GM23338 (cell line): ENCODE results near the gene ZBTB7B. TPM values are rescaled to one million over a fixed set of nuclear protein-coding genes. Genes with fewer than 3 reads are reported as not detected.

Source experiments
- ATAC-seq: fragments of 200-7000 bp; cut with Tn5 transposase; 3 replicates; pipeline ENCODE4 v1.9.1; 2020
- DNase-seq: peaks from one replicate; pipeline ENCODE4 v3.0.0-alpha.2; 2015; ENCODE audit warnings: low spot score
- H2AFZ ChIP-seq: fragments of 200-600 bp; sonication (generic); 2 replicates; pipeline ENCODE4 v1.8.0; 2016; ENCODE audit warnings: antibody characterized with exemption, mild to moderate bottlenecking, moderate library complexity
- H3F3A ChIP-seq: fragments of 200-600 bp; sonication (generic); replicated peaks from 2 replicates; pipeline ENCODE4 v1.8.0; 2017; ENCODE audit warnings: antibody characterized with exemption, mixed run types, low read depth
- H3K27ac ChIP-seq: fragments of 200-600 bp; sonication (generic); 2 replicates; pipeline ENCODE4 v1.6.1; 2016; ENCODE audit warnings: low read depth
- H3K27me3 ChIP-seq: fragments of 200-600 bp; sonication (generic); 2 replicates; pipeline ENCODE4 v1.8.0; 2016; ENCODE audit warnings: mild to moderate bottlenecking, mixed run types, moderate library complexity; ENCODE audit not compliant: insufficient read depth
- H3K36me3 ChIP-seq: fragments of 200-600 bp; sonication (generic); 2 replicates; pipeline ENCODE4 v1.8.0; 2016; ENCODE audit warnings: mild to moderate bottlenecking; ENCODE audit not compliant: insufficient read depth
- H3K4me1 ChIP-seq: fragments of 200-600 bp; sonication (generic); 2 replicates; pipeline ENCODE4 v1.8.0; 2016; ENCODE audit warnings: mild to moderate bottlenecking, moderate library complexity; ENCODE audit not compliant: insufficient read depth
- H3K4me2 ChIP-seq: fragments of 200-600 bp; sonication (generic); 2 replicates; pipeline ENCODE4 v1.7.1; 2017; ENCODE audit warnings: mixed run types
- H3K4me3 ChIP-seq: fragments of 200-600 bp; sonication (generic); 2 replicates; pipeline ENCODE4 v1.6.1; 2016; ENCODE audit warnings: mixed run types
- H3K79me2 ChIP-seq: fragments of 200-600 bp; sonication (generic); replicated peaks from 2 replicates; pipeline ENCODE4 v1.8.0; 2017; ENCODE audit warnings: mild to moderate bottlenecking; ENCODE audit not compliant: insufficient read depth
- H3K9me2 ChIP-seq: fragments of 200-600 bp; sonication (generic); 2 replicates; pipeline ENCODE4 v1.8.0; 2017; ENCODE audit not compliant: insufficient read depth
- H4K20me1 ChIP-seq: fragments of 200-600 bp; sonication (generic); replicated peaks from 2 replicates; pipeline ENCODE4 v1.8.0; 2017; ENCODE audit warnings: mild to moderate bottlenecking; ENCODE audit not compliant: insufficient read depth
- H3K27ac Mint-ChIP-seq: 2 replicates; pipeline ENCODE4 v1.8.0; 2020; ENCODE audit warnings: inconsistent platforms, mild to moderate bottlenecking, moderate library complexity, mixed read lengths
- H3K27me3 Mint-ChIP-seq: 3 replicates; pipeline ENCODE4 v1.8.0; 2022; ENCODE audit warnings: low read depth, mild to moderate bottlenecking, moderate library complexity, mixed read lengths, inconsistent platforms; ENCODE audit not compliant: insufficient read depth, poor library complexity
- H3K36me3 Mint-ChIP-seq: 3 replicates; pipeline ENCODE4 v1.8.0; 2021; ENCODE audit warnings: low read depth, mild to moderate bottlenecking, inconsistent platforms, moderate library complexity, mixed read lengths
- H3K4me1 Mint-ChIP-seq: 3 replicates; pipeline ENCODE4 v1.8.0; 2020; ENCODE audit warnings: mild to moderate bottlenecking, inconsistent platforms, mixed read lengths
- H3K4me3 Mint-ChIP-seq: 3 replicates; pipeline ENCODE4 v1.8.0; 2021; ENCODE audit warnings: moderate library complexity, mild to moderate bottlenecking, inconsistent platforms, mixed read lengths
- H3K9me3 Mint-ChIP-seq: 3 replicates; pipeline ENCODE4 v1.8.0; 2020; ENCODE audit warnings: moderate library complexity, mild to moderate bottlenecking, inconsistent platforms, mixed read lengths
- CREB1 ChIP-seq: fragments of 250-450 bp; sonication (Bioruptor Pico); IDR thresholded peaks from 2 replicates; pipeline ENCODE4 v1.5.0; 2020; ENCODE audit warnings: low read depth, mild to moderate bottlenecking, moderate library complexity
- CTCF ChIP-seq, 2 experiments: fragments of 200-600 bp in 1 of 2; sonication (generic) in 1 of 2; conservative IDR thresholded peaks; 2 replicates each; pipeline versions ENCODE4 v1.5.1 to v1.6.1; 2016 to 2017; ENCODE audit warnings: antibody characterized with exemption in 2 of 2, low read depth in 2 of 2, mild to moderate bottlenecking in 2 of 2, moderate library complexity in 1 of 2
- ETS1 ChIP-seq: IDR thresholded peaks from 2 replicates; pipeline ENCODE4 v1.6.1; 2016; ENCODE audit warnings: antibody characterized with exemption
- EZH2 ChIP-seq: fragments of 200-600 bp; sonication (generic); IDR thresholded peaks from one replicate; pipeline ENCODE4 v1.8.0; 2017; ENCODE audit warnings: antibody characterized with exemption, mild to moderate bottlenecking, low read depth; ENCODE audit not compliant: unreplicated experiment
- EZH2phosphoT487 ChIP-seq: fragments of 200-600 bp; sonication (generic); IDR thresholded peaks from one replicate; pipeline ENCODE4 v1.8.1; 2018; ENCODE audit warnings: antibody characterized with exemption; ENCODE audit not compliant: unreplicated experiment
- JUNB ChIP-seq: IDR thresholded peaks from one replicate; pipeline ENCODE4 v1.6.1; 2016; ENCODE audit warnings: antibody characterized with exemption; ENCODE audit not compliant: unreplicated experiment
- POLR2AphosphoS5 ChIP-seq: IDR thresholded peaks from 2 replicates; pipeline ENCODE4 v1.6.1; 2016; ENCODE audit warnings: antibody characterized with exemption, low read depth
- STAT1 ChIP-seq: IDR thresholded peaks from one replicate; pipeline ENCODE4 v1.6.1; 2016; ENCODE audit warnings: antibody characterized with exemption; ENCODE audit not compliant: unreplicated experiment
- ZNF114 ChIP-seq: fragments of 250-450 bp; sonication (Bioruptor Pico); IDR thresholded peaks from 2 replicates; pipeline ENCODE4 v1.5.0; 2020; ENCODE audit warnings: mild to moderate bottlenecking, moderate library complexity
- ZNF331 ChIP-seq: fragments of 250-450 bp; sonication (Bioruptor Pico); IDR thresholded peaks from 2 replicates; pipeline ENCODE4 v1.5.0; 2020; ENCODE audit warnings: low read depth, mild to moderate bottlenecking, moderate library complexity
- ZNF462 ChIP-seq: fragments of 250-450 bp; sonication (Bioruptor Pico); IDR thresholded peaks from 2 replicates; pipeline ENCODE4 v1.5.0; 2020; ENCODE audit warnings: mild to moderate bottlenecking, moderate library complexity
- polyA plus RNA-seq: library from polyadenylated mRNA; unstranded; fragments of >200 nt; fragmentation: Nextera tagmentation; extraction: Ambion mirVana; gene quantifications from 2 replicates; pipeline ENCODE4 v1.2.1, GENCODE V29; 2016
- total RNA-seq: library from RNA; depleted of rRNA; stranded (reverse); fragments of >200 nt; shearing (Covaris generic); gene quantifications from 2 replicates; pipeline ENCODE4 v1.2.3, GENCODE V29; 2014

The ZBTB7B gene
- total and polyA plus RNA-seq, 2 experiments from 2014 or later, result 3.6 to 32.6 TPM

DNA sequence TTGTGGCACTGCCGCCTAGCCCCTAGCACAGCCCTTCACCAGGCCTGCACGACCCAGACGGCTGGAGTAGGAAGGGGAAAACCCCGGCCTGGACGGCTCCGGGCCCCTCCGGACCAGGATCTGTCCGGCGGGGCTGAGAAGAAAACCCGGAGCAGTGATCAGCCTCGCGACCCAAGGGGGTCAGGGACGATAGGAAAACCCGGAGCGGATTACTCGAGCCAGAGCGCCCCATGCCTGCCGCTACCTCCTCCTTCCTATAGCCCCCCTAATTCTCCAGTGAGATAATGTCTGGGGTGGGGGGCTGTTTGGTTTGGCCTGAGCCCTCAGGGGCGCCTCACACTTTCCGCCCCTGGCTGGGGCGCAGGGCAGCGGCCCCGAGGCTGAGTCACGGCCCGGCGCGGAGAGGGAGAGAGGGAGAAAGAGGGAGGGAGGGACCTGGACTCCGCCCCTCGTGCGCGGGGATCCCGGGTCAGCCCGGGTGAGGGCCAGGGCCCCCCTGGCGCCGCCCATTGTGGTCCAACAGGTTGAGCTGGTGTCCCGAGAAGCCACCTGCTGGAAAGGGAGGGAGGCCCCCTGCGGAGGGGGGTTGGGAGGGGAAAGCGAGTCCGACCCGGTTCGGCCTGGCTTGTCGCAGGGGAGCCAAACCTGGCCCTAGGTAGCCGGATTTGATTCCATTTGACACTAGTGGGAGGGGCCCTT is 1.7 kb upstream of the ZBTB7B start:
- Mint-ChIP-seq H3K27me3 (peaks cover 21% of the 10 kb centered on the region), H3K27ac (peak overlapping the region; percentile 56; the same call in 1 of the 2 replicates), H3K36me3 (no peaks in the 10 kb centered on the region), H3K9me3 (no peaks in the 10 kb centered on the region), H3K4me1 (peaks cover 30% of the 10 kb centered on the region), H3K4me3 (peak overlapping the region; percentile 90)
- H3K79me2 ChIP-seq, result peaks cover 19% of the 10 kb centered on the region
- peaks cover 18% of the 10 kb centered on the region for H3K4me1 ChIP-seq
- H3K27ac ChIP-seq, result peak overlapping the region; percentile 95
- no peaks in the 10 kb centered on the region for H4K20me1 ChIP-seq
- no peaks in the 10 kb centered on the region for H3K9me2 ChIP-seq
- H3K27me3 ChIP-seq, result no peaks in the 10 kb centered on the region
- H3K4me2 ChIP-seq, result peak overlapping the region; percentile 90
- DNase-seq (peak; percentile 98), ATAC-seq (peak; percentile 45)
- H2AFZ ChIP-seq, result peak overlapping the region; percentile 91; the same call in 1 of the 2 replicates
- TF ChIP-seq CTCF (conservative IDR thresholded peaks at IDR 0.05; ENCODE audit: low read depth in 2 of 2), result no peak
- peak; percentile 55 for TF ChIP-seq POLR2AphosphoS5
- TF ChIP-seq CREB1 (CRISPR knock-in tag), result peak; percentile 76
- no peak for TF ChIP-seq EZH2
- no peaks in the 10 kb centered on the region for H3K36me3 ChIP-seq
- H3F3A ChIP-seq, result peaks cover 16% of the 10 kb centered on the region
- peak overlapping the region; percentile 90 for H3K4me3 ChIP-seq

- Histone ChIP-seq H3K79me2 (peaks cover 23% of the 10 kb centered on the region), H3K9me2 (no peaks in the 10 kb centered on the region), H3K4me1 (peaks cover 18% of the 10 kb centered on the region), H4K20me1 (no peaks in the 10 kb centered on the region), H3K36me3 (no peaks in the 10 kb centered on the region), H3K27me3 (no peaks in the 10 kb centered on the region), H3K4me2 (peak overlapping the region; percentile 90), H3K27ac (peak overlapping the region; percentile 95), H2AFZ (no peak overlapping the region), H3F3A (peaks cover 16% of the 10 kb centered on the region), H3K4me3 (peak overlapping the region; percentile 90)
- H3K9me3 Mint-ChIP-seq, result no peaks in the 10 kb centered on the region
- peaks cover 34% of the 10 kb centered on the region for H3K4me1 Mint-ChIP-seq
- H3K27me3 Mint-ChIP-seq, result peaks cover 21% of the 10 kb centered on the region
- DNase-seq, result no peak
- TF ChIP-seq ETS1 (no peak), ZNF331 (CRISPR knock-in tag) (no peak), ZNF114 (CRISPR knock-in tag) (no peak), STAT1 (no peak), ZNF462 (CRISPR knock-in tag) (no peak), EZH2 (no peak), EZH2phosphoT487 (no peak), CREB1 (CRISPR knock-in tag) (no peak), JUNB (no peak)
- H3K27ac Mint-ChIP-seq, result peak overlapping the region; percentile 72; the same call in 1 of the 2 replicates
- peak overlapping the region; percentile 79 for H3K4me3 Mint-ChIP-seq
- peaks cover 2% of the 10 kb centered on the region; the same call in 1 of the 3 replicates for H3K36me3 Mint-ChIP-seq
- ATAC-seq, result peak; percentile 2; the same call in 2 of the 3 replicates
Observed at GRCh38 chr1:155001425-155001674, 1.3 kb upstream of the ZBTB7B start.
